ENCODE data around the gene UBR4.

DNA sequence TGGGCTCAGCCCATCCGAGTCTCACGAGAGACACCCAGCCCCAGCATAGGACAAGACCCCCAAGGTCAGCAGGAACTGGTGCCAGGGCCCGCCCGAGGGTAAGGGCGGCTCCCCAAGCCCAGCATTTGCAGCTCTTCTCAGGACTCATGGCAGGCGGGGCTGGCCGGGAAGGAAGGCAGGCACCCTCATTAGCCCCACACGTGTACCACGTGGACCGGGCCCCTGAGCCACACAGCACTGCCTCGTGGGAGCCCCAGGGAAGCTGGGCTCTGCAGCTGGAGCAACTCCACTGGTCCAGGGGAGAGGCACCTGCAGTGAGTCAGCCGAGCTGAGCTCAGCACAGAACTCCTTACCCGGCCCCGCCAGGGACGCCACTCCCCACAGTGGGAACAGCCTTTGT lies 155.8 kb downstream of the UBR4 start:
- TF ChIP-seq, protein P1, sequence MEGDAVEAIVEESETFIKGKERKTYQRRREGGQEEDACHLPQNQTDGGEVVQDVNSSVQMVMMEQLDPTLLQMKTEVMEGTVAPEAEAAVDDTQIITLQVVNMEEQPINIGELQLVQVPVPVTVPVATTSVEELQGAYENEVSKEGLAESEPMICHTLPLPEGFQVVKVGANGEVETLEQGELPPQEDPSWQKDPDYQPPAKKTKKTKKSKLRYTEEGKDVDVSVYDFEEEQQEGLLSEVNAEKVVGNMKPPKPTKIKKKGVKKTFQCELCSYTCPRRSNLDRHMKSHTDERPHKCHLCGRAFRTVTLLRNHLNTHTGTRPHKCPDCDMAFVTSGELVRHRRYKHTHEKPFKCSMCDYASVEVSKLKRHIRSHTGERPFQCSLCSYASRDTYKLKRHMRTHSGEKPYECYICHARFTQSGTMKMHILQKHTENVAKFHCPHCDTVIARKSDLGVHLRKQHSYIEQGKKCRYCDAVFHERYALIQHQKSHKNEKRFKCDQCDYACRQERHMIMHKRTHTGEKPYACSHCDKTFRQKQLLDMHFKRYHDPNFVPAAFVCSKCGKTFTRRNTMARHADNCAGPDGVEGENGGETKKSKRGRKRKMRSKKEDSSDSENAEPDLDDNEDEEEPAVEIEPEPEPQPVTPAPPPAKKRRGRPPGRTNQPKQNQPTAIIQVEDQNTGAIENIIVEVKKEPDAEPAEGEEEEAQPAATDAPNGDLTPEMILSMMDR (IDR thresholded peaks at IDR 0.05) = no peak
- TF ChIP-seq POLR2A (IDR thresholded peaks at IDR 0.05) = no peak
